Upper lobe of left lung (tissue), 4 donors: ENCODE measurements around the gene CNOT4.

Experiments used
- POLR2A ChIP-seq, 4 donors: fragments of 450-650 bp; IDR thresholded peaks; one replicate each; pipeline ENCODE4 v1.5.1; 2016 to 2017; ENCODE audit warnings: antibody characterized with exemption in 4 of 4, mild to moderate bottlenecking in 2 of 4
- POLR2AphosphoS5 ChIP-seq, 2 donors: sonication (generic); formaldehyde crosslinking; IDR thresholded peaks; one replicate each; pipeline ENCODE4 v1.5.1; 2017; ENCODE audit warnings: antibody characterized with exemption in 2 of 2
- TF ChIP-seq, protein P1 (sequence below), 6 experiments: fragments of 450-650 bp in 4 of 6; fragments of 200-600 bp in 2 of 6; sonication (generic) in 2 of 6; IDR thresholded peaks; one replicate each; pipeline ENCODE4 v1.5.1; 2016 to 2019; ENCODE audit warnings: antibody characterized with exemption in 6 of 6

DNA sequence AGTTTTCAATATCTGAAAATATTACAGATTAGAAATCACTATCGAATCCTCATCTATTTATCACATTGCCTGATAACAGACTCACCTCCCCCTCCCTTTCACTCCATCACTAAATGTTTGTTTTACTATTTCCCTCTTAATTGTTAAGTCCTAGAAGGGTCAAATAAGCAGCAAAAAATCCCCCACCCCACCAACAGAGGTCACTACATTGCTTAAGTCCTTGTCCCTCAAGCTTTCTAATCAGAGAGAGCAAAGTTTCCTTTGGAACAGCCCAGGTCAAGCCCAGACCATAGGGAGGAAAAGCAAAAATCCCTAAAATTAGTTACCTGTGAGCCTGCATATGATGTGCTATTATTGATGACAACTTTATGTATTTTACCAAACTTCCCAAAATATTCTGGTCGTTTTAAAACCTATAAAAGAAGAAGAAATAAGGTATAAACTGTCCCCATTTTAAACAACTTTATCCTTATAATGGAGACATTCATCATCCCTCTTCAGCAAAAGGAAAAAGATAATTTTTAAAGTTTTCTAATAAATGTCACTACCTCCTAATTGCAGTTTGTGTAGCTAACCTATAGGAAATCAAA, 95.0 kb downstream of the CNOT4 start:
- TF ChIP-seq, protein P1, sequence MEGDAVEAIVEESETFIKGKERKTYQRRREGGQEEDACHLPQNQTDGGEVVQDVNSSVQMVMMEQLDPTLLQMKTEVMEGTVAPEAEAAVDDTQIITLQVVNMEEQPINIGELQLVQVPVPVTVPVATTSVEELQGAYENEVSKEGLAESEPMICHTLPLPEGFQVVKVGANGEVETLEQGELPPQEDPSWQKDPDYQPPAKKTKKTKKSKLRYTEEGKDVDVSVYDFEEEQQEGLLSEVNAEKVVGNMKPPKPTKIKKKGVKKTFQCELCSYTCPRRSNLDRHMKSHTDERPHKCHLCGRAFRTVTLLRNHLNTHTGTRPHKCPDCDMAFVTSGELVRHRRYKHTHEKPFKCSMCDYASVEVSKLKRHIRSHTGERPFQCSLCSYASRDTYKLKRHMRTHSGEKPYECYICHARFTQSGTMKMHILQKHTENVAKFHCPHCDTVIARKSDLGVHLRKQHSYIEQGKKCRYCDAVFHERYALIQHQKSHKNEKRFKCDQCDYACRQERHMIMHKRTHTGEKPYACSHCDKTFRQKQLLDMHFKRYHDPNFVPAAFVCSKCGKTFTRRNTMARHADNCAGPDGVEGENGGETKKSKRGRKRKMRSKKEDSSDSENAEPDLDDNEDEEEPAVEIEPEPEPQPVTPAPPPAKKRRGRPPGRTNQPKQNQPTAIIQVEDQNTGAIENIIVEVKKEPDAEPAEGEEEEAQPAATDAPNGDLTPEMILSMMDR (IDR thresholded peaks at IDR 0.05), result peak; percentile 31 to 48 (median 41)
- no peak for TF ChIP-seq POLR2AphosphoS5 (IDR thresholded peaks at IDR 0.05)
- TF ChIP-seq POLR2A (IDR thresholded peaks at IDR 0.05), result no peak
